GM19193 (cell line): ENCODE results near the gene PFKFB4.

Source experiments
- POLR2A ChIP-seq: IDR thresholded peaks from 4 replicates; pipeline ENCODE4 v1.6.1; 2011; ENCODE audit not compliant: insufficient read depth, insufficient read length; ENCODE audit errors: extremely low read depth

Gene PFKFB4

DNA sequence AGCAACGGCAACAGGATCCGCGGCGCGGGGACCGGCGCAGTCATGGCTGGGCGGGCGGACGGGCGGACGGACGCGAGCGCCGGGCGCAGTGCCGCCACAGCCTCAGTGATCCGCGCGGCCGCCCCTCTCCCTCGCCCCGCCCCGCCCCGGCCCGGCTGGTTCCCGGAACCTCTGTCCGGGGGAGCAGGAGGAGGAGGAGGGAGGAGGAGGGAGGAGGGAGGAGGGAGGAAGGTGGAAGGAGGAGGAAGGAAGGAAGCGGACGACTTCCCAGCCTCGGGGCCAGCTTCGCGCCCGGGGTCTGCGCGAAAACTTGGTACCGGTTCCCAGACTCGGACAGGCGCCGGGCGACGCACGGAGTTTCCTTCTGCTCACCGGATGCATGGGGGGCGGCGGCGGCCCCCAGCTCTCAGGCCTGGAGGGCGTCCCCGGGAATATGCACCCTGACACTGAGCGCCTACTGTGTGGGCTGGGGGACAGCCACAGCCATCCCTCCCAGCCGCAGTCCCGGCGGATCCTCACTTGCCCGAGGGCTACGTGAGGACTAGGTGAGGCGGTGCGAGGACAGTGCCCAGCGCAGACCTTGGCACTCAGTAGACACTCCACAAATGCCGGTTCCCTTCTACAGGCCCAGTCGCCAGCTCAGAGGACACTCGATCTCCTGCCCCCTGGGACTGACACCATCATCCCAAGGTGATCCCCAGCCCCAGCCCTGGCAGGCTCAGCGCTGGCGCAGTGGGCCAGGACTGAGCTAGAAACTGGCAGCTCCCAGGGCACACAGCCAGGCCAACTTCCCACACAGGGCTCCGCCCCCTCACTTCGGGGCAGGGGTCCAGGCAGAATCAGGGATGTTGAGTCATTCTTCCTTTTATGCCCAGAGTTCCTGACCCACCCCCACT is 52.3 kb downstream of the PFKFB4 start, which contains the start of gene SHISA5:
TSS of gene SHISA5 (minus strand) at position 124 of the 896 bp plus-strand sequence. CDS start at position 44, 80 bp downstream.
- peak; percentile 21 for TF ChIP-seq POLR2A

DNA sequence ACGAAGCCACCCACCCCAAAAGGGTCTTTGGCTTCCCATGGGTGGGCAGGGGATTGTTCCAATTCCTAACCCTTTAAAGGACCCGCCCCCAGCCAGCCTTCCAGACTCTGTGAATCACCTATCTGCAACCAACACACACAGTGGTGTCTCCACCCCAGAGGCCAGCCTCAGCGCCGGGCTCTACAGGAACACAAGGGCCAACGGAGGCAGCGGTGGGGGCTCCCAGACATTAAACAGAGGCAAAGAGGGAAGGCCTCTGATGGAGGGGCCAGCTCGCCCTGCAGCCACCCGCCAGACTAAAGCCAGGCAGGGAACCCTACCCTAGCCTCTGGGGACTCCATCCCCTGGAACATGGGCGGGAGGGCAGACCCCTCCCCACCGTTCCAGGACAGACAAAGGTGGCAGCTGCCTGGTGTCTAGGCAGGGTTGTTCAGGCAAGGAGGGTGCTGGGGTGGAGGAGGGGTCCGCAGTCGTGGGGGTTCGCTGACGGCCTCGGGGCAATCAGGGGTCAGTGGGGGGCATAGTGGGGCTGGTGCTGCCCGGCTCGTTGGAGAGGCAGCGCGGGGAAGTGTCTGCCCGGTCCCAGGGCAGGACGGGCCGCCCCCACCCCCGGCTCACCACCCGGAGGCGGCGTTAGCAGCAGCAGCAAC is 53.1 kb downstream of the PFKFB4 start:
- TF ChIP-seq POLR2A: no peak

- no peak for TF ChIP-seq POLR2A
Measured at GRCh38 chr3:48502728-48503168, 53.9 kb downstream of the PFKFB4 start.

DNA sequence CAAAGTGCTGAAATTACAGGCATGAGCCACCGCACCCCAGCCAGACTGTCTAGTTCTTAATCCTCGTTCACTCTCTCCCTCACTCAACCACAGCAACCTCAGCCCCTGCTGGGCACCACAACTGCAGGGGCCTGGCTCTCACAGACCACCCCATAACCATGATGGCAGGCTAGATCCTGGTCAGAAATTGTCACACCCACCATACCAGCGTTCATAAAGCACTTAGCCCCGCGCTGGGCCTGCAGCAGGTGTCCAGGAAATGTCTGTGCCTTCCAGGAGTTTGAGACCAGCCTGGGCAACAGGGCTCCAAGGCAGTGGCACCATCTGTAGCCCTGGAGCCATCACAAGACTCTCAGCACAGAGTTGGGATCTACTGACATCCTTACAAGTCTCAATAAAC is 54.5 kb downstream of the PFKFB4 start:
- no peak for TF ChIP-seq POLR2A

GRCh38 chr3:48501196-48501595 is 55.4 kb downstream of the PFKFB4 start:
- no peak for TF ChIP-seq POLR2A

- TF ChIP-seq POLR2A: no peak
Measured at GRCh38 chr3:48500656-48501055, 55.9 kb downstream of the PFKFB4 start.

GRCh38 chr3:48493203-48493501 is 63.5 kb downstream of the PFKFB4 start:
- TF ChIP-seq POLR2A: no peak

- TF ChIP-seq POLR2A: no peak
Measured at GRCh38 chr3:48492461-48493202, 64.0 kb downstream of the PFKFB4 start.

GRCh38 chr3:48486952-48487351 is 69.7 kb downstream of the PFKFB4 start:
- no peak for TF ChIP-seq POLR2A

DNA sequence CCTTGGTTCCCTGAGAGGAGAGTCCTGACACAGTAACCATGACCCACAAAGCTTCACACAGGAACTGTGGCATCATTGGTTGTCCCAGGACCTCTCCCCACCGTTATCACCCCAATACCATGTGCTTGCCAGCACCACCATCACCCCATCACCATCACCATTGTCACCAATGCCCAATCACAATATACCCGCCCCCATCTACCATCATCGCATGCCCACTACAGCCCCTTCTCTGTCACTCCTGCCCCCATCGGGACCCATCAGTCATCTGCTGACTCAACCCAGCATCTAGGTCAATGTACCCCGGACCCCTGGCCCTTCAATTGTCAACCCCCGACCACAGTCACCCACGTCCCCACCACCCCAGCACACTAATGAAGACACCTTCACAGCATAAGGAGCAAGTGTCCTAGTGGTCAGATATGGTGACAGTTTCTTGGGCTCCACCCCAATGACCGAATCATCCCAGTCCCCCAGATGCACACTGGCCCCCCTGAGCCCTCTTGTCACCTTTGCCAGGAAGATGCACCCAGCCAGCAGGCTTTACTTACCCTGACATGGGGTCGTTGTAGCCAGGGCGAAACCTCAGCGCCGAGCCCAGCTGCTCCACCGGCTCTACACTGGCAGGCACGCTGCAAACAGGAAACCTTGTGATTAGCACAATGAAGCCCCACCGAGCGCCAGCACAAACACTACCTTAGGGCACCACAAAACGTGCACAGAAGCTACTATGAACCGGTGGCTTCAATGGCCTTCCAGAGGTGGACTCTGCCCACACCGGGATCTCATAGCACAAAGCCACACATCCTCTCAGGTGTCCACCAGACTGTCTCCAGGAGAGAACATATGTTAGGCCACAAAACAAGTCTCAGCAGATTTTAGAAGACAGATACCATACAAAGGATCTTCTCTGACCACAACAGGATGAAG is 77.7 kb downstream of the PFKFB4 start:
- TF ChIP-seq POLR2A: peak; percentile 28

- no peak for TF ChIP-seq POLR2A
Measured at GRCh38 chr3:48477959-48478520, 78.6 kb downstream of the PFKFB4 start.

GRCh38 chr3:48476426-48477053 is 80.1 kb downstream of the PFKFB4 start:
- no peak for TF ChIP-seq POLR2A

DNA sequence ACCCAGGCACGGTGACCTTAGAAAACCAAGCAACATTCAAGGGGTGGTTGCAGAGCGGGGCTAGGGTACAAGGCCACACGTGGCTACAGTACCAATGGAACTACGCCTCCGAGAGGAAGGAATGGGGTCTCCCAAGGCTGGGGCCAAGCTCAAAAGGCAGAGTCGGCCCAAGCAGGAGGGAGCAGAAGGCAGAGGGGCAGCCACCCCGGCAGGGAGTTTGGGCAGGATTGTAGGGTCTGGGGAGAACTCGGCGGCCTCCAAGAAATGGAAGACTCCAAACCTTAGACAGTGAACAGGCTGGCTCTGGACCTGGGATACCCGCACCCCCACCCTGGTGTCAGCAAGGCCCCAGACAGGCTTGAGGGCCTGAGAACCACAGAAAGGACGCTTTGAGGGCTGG is 81.4 kb downstream of the PFKFB4 start:
- TF ChIP-seq POLR2A: no peak
